HG03139 (cell line): Measurements from ENCODE around the gene TMEM248.
"Not testable (repeated sequence)": the region's sequence is repeated elsewhere in the genome, so short reads cannot be mapped to it uniquely, and the experiment has no call there.

Source experiments
- ATAC-seq: cut with Tn5 transposase; IDR thresholded peaks from one replicate; pipeline ENCODE4 v1.9.1; 2021; ENCODE audit not compliant: unreplicated experiment

Gene TMEM248

GRCh38 chr7:66948480-66949109, 27.6 kb downstream of the TMEM248 start:
- ATAC-seq, result no peak

DNA sequence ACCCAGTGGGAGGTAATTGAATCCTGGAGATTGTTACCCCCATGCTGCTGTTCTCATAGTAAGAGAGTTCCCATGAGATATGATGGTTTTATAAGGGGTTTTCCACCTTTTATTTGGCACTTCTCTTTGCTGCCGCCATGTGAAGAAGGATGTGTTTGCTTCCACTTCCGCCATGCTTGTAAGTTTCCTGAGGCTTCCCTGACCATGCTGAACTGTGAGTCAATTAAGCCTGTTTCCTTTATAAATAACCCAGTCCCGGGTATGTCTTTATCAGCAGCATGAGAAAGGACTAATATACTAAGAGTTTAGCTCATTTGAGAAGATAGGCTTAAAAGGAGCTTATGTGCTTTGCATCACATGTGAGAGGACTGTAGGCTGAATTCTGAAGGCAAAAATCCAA, 29.3 kb downstream of the TMEM248 start:
- ATAC-seq, result no peak

DNA sequence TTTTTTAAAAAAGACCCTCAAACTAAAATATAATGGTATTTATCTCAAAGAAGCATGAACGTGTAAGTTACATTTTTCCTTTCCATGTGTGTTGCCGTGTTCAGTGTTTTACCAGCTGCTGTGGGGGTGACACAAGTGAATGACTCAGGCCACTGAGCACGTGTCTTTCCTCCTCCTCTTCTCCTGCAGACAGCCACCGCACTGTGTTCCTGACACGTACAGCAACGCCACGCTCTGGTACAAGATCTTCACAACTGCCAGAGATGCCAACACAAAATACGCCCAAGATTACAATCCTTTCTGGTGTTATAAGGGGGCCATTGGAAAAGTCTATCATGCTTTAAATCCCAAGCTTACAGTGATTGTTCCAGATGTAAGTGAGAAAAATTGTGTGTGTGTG, 29.7 kb downstream of the TMEM248 start:
- no peak for ATAC-seq

- ATAC-seq, result no peak
Observed at GRCh38 chr7:66952343-66953043, 31.5 kb downstream of the TMEM248 start.

DNA sequence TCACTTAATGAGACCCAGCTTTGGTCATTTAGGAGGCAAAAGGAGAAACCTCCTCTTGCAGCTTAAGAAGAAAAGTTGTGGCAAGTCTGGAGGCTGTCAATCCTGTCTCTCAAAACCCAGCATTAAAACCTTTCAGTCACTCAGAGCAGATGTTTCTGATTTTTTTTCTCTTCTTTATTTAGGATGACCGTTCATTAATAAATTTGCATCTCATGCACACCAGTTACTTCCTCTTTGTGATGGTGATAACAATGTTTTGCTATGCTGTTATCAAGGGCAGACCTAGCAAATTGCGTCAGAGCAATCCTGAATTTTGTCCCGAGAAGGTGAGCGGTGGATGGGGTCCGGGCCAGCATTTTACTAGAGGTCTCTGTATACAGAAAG, 32.0 kb downstream of the TMEM248 start:
- ATAC-seq, result no peak

DNA sequence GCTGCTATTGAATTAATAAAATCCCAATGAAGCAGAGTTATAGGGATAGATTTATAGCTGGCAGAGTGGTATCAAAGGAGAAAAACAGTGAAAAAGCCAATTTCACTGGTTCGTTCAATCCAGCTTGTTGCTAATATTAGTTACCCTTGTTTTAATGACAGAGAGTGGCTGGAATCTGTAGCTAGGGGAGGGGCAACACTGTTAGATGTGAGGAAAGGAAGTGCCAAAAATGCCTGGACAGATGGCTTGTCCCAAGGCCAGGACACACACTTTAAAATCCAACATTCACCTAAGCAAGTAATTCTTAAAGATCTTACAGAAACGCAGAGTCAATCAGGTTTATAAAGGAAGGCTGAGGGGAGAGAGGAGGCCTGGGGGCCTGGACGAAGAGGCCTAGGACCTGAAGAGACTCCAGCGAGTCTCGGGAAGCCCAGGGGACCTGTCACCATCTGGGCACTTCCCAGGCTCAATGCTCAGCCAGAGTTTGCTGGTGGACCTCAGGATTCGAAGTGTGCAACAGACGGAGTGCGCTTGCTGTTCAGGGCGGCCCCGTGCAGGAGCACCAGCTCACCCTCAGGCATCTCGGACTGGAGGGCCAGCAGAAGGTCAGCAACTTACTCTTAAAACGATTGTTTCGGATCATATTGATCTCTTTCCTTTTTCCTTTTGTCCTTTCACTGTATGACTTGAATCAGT, 36.7 kb downstream of the TMEM248 start:
- ATAC-seq, result no peak

DNA sequence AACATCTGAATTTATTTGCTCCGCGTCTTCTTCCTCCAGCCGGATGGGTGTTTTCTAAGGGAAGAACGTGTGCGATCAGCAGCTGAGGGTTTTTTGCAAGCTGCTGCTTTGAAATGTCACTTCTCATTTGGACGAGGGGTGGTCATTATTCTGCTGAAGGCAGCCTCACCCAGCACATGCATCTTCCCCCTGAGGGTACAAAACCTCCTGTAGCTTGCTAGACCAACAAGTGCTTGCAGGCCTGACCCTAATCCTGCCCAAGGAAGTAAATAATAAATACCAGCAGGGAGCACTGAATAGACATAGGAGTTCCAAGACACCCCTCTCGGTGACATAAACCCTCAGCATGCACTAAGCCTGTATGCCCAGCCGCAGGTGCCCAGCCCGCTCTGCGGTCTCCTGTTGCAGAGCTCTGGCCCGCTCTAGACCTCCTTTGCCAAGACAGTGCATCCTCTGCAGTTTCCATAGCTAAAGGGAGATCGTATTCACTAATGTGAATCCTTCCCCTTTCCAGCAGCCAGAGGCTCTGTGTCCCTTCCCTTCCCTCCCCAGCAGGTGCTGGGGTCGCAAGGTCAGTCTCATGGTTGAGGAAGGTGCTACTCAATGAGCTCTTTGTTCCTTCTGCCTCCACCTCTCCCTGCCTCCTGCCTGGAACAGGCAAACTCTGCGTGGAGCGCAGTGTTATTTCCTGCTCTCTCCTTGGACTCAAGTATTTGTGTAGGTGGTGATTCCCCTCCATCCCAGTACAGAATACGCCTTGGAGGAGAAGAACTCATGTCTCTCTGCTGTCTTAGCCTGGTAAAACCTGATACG, 37.7 kb downstream of the TMEM248 start:
- no peak for ATAC-seq

- no peak for ATAC-seq
Observed at GRCh38 chr7:66960192-66960591, 39.2 kb downstream of the TMEM248 start.

DNA sequence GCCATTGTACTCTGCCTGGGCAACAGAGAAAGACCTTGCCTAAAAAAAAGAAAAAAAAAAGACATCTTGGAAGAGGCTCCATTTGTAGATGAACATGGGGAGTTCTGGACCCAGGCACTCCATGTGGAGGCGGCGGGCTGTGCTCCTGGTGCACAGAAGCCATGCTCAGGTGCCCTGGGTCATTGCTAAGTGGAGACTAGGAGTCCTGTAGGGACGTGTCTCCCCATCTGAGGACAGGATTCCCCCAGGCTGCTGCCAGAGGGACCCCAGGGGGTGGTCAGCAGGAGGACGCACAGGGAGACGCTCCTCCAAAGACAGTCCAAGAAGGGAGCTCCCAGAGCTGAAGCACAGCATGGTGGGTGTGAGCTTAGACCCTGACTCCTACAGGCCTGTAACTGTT, 40.1 kb downstream of the TMEM248 start:
- ATAC-seq, result no peak

- no peak for ATAC-seq
Observed at GRCh38 chr7:66964411-66964810, 43.4 kb downstream of the TMEM248 start.

- no peak for ATAC-seq
Observed at GRCh38 chr7:66967029-66967428, 46.0 kb downstream of the TMEM248 start.

- not testable (repeated sequence) for ATAC-seq
Observed at GRCh38 chr7:66969001-66969400, 48.0 kb downstream of the TMEM248 start.

- no peak for ATAC-seq
Observed at GRCh38 chr7:66970310-66970709, 49.3 kb downstream of the TMEM248 start.

DNA sequence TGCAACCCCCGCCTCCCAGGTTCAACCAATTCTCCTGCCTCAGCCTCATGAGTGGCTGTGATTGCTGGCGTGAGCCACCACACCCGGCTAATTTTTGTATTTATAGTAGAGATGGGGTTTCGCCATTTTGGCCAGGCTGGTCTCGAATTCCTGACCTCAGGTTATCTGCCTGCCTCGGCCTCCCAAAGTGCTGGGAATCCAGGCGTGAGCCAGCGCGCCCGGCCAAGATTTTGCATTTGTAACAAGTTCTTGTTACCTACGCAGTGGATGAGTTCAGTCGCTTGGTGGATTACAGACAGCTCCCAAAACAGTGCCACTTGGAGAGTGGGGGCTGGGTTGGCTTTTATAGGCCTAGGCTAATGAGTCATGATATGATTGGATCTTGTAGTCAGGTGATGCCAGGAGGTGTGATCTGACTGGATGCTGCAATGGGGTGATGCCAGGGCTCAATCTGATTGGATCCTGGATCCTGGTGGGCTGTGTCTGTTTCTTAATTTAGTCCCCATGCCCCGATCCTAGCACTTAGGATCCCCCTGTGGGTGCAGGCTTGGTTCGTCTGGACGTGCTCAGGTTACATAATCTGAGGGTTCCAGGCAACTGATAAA, 54.1 kb downstream of the TMEM248 start:
- no peak for ATAC-seq

- not testable (repeated sequence) for ATAC-seq
Observed at GRCh38 chr7:66978312-66978711, 57.3 kb downstream of the TMEM248 start.

GRCh38 chr7:66979013-66979412, 58.0 kb downstream of the TMEM248 start:
- not testable (repeated sequence) for ATAC-seq

GRCh38 chr7:66980336-66980735, 59.3 kb downstream of the TMEM248 start:
- ATAC-seq, result not testable (repeated sequence)

DNA sequence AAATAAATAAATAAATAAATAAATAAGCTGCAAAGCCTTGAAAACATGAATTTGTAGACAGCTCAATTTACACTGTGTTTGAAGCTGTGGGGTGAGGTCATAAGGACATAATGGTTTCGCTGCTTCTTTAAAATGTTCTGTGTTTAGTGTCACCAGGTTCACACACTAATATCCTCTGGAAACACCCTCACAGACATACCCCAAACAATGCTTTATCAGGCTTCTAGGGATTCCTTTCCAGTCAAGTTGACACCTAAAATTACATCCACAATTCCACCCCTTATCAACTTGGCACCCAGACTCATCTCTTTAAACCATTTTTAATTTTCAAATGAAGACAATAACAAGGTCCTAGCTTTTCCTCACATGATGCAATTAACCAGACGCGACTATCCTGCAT, 68.5 kb downstream of the TMEM248 start:
- ATAC-seq, result not testable (repeated sequence)

DNA sequence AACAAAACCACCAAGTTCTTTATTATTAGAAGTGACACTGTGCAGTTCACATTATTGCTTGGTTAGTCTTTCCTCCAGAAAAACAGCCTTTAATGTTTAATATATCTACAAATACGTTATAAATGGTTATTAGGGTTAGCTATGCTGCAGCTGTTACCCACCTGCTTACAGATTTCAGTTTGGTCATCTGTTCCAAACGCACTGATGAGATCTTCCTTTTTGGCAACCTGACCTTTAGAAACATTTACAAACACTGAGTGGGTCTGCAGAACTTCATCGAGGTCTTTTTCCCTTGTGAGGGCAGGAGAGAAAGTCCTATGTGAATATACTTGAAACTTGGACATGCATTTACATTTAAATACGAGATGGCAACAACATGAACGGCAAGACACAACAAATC, 73.0 kb downstream of the TMEM248 start:
- not testable (repeated sequence) for ATAC-seq

GRCh38 chr7:66994691-66995049, 73.6 kb downstream of the TMEM248 start:
- not testable (repeated sequence) for ATAC-seq
